SU-DHL-6 (cell line): ENCODE results near the gene JPT1.

ENCODE experiments used
- H2AFZ ChIP-seq: fragments of 200-600 bp; sonication (generic); 2 replicates; pipeline ENCODE4 v1.6.1; 2014; ENCODE audit warnings: low read depth, mild to moderate bottlenecking, moderate library complexity, mixed read lengths, antibody characterized with exemption, low read length; ENCODE audit not compliant: severe bottlenecking
- H3F3A ChIP-seq: fragments of 200-600 bp; shearing (Covaris generic); 2 replicates; pipeline ENCODE4 v1.6.0; 2016; ENCODE audit warnings: antibody characterized with exemption, mild to moderate bottlenecking; ENCODE audit not compliant: insufficient read depth
- H3K27ac ChIP-seq: fragments of 200-600 bp; sonication (generic); 2 replicates; pipeline ENCODE4 v1.5.1; 2016; ENCODE audit warnings: low read depth, mild to moderate bottlenecking, low read length, moderate library complexity, mixed read lengths
- H3K27me3 ChIP-seq: fragments of 200-600 bp; sonication (generic), shearing (Covaris generic); 2 replicates; pipeline ENCODE4 v1.6.0; 2014; ENCODE audit warnings: mild to moderate bottlenecking, low read length
- H3K36me3 ChIP-seq: fragments of 200-600 bp; sonication (generic); 2 replicates; pipeline ENCODE4 v1.6.1; 2014; ENCODE audit warnings: mild to moderate bottlenecking, low read length, mixed read lengths
- H3K4me2 ChIP-seq: fragments of 300-600, 200-600 bp; shearing (Covaris generic), sonication (generic); 2 replicates; pipeline ENCODE4 v1.6.0; 2014; ENCODE audit warnings: low read length, low read depth, mild to moderate bottlenecking; ENCODE audit not compliant: poor library complexity, severe bottlenecking
- H3K4me3 ChIP-seq: fragments of 200-600 bp; sonication (generic); 2 replicates; pipeline ENCODE4 v1.5.1; 2014; ENCODE audit warnings: antibody characterized with exemption, low read length, mild to moderate bottlenecking, mixed read lengths; ENCODE audit not compliant: insufficient read depth, poor library complexity, severe bottlenecking
- H3K79me2 ChIP-seq: fragments of 200-600 bp; sonication (generic); 2 replicates; pipeline ENCODE4 v1.6.1; 2014; ENCODE audit warnings: mild to moderate bottlenecking, low read length, moderate library complexity; ENCODE audit not compliant: insufficient read depth
- H3K9ac ChIP-seq: fragments of 200-600 bp; sonication (generic); 2 replicates; pipeline ENCODE4 v1.7.0; 2014; ENCODE audit warnings: mild to moderate bottlenecking, low read length
- H3K9me2 ChIP-seq: fragments of 200-600 bp; sonication (generic); replicated peaks from 2 replicates; pipeline ENCODE4 v1.6.1; 2014; ENCODE audit warnings: low read length; ENCODE audit not compliant: insufficient read depth
- H3K9me3 ChIP-seq: fragments of 200-600 bp; sonication (generic); 2 replicates; pipeline ENCODE4 v1.6.1; 2014; ENCODE audit warnings: low read length, mixed read lengths; ENCODE audit not compliant: insufficient read depth
- H4K20me1 ChIP-seq: fragments of 200-600 bp; sonication (generic); 2 replicates; pipeline ENCODE4 v1.6.1; 2014; ENCODE audit warnings: low read depth, mild to moderate bottlenecking, antibody characterized with exemption, low read length, moderate library complexity, mixed read lengths
- EZH2phosphoT487 ChIP-seq: fragments of 200-600 bp; sonication (generic), shearing (Covaris generic); conservative IDR thresholded peaks from 2 replicates; pipeline ENCODE4 v1.6.1; 2018; ENCODE audit warnings: mild to moderate bottlenecking, antibody characterized with exemption, low read length, moderate library complexity, mixed read lengths
- TF ChIP-seq, protein P1 (sequence below): fragments of 200-600 bp; sonication (generic); IDR thresholded peaks from one replicate; pipeline ENCODE4 v1.5.1; 2017; ENCODE audit warnings: antibody characterized with exemption, mild to moderate bottlenecking, low read length, moderate library complexity; ENCODE audit not compliant: insufficient read depth, poor library complexity, severe bottlenecking

Gene JPT1

DNA sequence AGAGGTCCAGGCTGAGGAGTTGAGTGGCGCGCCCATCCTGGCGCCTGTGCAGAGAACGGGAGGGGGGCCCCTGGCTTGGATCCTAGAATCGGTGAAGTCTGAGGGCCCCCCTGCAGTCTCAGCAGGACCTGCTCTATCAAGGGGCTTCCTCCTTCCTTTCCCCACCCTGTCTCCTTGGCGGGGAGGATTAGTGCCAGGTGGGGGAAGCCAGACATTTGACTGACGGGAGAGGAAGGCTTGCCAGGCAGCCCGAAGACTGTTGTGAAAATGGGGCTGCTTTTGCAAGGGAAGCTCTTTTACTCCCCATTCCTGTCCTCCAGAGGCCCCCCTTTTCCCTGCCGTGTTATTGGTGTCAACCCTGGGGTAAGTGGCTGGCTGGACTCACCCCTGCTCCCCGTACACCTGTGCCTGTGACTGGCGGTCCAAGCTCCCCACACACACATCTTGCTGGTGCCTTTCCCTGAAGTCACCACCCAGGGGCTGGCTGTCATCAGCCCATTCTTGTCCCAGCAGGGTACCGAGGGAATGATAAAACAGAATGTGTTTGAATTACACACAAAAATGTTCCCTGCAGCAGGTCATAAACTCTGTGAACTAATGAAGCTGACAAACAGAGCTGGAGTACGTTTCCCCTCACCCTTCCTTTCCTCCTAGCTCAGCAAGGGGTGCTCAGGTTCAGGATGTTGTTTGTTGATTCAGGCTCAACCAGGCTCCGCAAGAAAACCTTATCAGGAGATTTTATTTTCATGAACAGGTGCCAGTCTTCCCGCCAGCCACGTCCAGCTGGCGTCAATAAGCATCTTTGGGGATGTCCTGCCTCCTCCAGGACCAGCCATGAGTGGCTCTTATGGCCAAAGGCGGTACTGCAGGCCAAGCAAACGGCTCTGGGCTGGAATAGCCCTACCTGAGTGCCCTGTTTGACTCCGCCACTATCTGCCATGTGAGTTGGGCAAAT lies 48.9 kb downstream of the JPT1 start:
- no peak overlapping the region for H2AFZ ChIP-seq
- H3K4me3 ChIP-seq: no peak overlapping the region
- H3K4me2 ChIP-seq: no peak overlapping the region
- H3F3A ChIP-seq: 0 out of 2 replicates have a peak, but pooled peaks cover 9% of the 10 kb centered on the region
- no peaks in the 10 kb centered on the region for H3K27me3 ChIP-seq
- no peaks in the 10 kb centered on the region for H3K9me3 ChIP-seq
- no peak overlapping the region for H3K27ac ChIP-seq
- H3K36me3 ChIP-seq: no peaks in the 10 kb centered on the region
- no peaks in the 10 kb centered on the region for H4K20me1 ChIP-seq
- H3K79me2 ChIP-seq: 0 out of 2 replicates have a peak, but pooled peaks cover 2% of the 10 kb centered on the region
- TF ChIP-seq, protein P1, sequence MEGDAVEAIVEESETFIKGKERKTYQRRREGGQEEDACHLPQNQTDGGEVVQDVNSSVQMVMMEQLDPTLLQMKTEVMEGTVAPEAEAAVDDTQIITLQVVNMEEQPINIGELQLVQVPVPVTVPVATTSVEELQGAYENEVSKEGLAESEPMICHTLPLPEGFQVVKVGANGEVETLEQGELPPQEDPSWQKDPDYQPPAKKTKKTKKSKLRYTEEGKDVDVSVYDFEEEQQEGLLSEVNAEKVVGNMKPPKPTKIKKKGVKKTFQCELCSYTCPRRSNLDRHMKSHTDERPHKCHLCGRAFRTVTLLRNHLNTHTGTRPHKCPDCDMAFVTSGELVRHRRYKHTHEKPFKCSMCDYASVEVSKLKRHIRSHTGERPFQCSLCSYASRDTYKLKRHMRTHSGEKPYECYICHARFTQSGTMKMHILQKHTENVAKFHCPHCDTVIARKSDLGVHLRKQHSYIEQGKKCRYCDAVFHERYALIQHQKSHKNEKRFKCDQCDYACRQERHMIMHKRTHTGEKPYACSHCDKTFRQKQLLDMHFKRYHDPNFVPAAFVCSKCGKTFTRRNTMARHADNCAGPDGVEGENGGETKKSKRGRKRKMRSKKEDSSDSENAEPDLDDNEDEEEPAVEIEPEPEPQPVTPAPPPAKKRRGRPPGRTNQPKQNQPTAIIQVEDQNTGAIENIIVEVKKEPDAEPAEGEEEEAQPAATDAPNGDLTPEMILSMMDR: peak; percentile 48
- TF ChIP-seq EZH2phosphoT487: no peak
- H3K9ac ChIP-seq: no peak overlapping the region
- H3K9me2 ChIP-seq: no peaks in the 10 kb centered on the region

DNA sequence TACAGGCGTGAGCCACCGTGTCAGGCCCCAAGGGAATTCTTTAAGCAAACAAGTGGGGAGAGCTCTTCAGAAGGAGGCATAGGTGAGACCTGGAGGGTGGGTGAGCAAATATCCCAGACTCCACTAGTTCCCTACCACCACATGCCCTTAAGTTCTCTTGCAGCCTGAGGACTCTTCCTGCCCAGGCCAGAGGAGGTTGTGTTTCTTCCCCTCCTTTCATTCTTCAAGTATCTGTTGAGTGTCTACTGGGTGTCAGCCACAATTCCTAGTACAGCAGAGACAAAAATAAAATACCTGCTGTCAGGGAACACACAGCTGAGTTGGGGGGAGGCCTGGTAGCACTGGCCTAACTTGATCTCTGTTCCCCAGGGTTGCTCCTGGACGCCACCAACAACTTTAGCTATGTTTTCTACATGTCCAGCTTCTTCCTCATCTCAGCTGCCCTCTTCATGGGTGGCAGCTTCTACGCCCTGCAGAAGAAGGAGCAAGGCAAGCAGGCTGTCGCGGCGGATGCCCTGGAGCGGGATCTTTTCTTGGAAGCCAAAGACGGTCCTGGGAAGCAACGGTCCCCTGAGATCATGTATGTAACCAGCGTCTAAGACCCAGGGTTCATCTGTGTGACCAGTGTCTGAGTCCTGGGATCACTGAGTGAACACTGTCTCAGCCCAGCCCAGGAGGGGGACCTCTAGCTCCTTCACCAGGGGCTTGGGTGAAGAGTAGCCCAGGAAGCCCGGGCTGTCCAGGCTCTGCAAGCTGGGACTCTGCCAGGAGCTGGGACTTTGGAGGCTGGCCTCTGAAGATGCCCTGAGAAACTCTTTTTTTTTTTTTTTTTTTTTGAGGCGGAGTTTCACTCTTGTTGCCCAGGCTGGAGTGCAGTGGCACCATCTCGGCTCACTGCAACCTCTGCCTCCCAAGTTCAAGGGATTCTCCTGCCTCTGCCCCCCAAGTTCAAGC lies 50.4 kb downstream of the JPT1 start:
- no peaks in the 10 kb centered on the region for H3K27me3 ChIP-seq
- H2AFZ ChIP-seq: no peak overlapping the region
- H3K9me3 ChIP-seq: no peaks in the 10 kb centered on the region
- no peak overlapping the region for H3K9ac ChIP-seq
- TF ChIP-seq, protein P1: no peak
- TF ChIP-seq EZH2phosphoT487: no peak
- no peaks in the 10 kb centered on the region for H3K9me2 ChIP-seq
- no peaks in the 10 kb centered on the region for H4K20me1 ChIP-seq
- 0 out of 2 replicates have a peak, but pooled peaks cover 7% of the 10 kb centered on the region for H3F3A ChIP-seq
- no peaks in the 10 kb centered on the region for H3K36me3 ChIP-seq
- no peak overlapping the region for H3K4me3 ChIP-seq
- no peak overlapping the region for H3K27ac ChIP-seq
- no peaks in the 10 kb centered on the region for H3K79me2 ChIP-seq
- no peak overlapping the region for H3K4me2 ChIP-seq

DNA sequence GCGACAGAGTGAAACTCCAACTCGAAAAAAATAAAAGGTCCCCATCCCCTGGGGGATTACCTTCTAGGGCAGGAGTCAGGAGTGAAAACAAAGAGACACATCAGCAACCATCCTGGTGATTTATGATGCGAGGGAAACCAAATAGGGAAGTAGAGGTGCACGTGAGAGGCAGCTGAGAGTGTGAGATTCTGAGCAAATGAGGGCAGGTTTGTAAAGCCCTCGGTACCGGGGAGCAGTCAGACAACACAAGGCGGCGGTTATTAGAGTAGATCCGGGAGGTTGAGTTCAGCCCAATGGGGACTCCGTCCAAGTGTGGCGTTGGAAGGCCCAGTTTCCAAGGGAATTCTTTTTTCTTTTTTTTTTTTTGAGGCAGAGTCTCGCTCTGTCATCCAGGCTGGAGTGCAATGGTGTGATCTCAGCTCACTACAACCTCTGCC lies 51.9 kb downstream of the JPT1 start:
- no peaks in the 10 kb centered on the region for H3K79me2 ChIP-seq
- H3K27me3 ChIP-seq: no peaks in the 10 kb centered on the region
- no peaks in the 10 kb centered on the region for H3K36me3 ChIP-seq
- H3K4me2 ChIP-seq: no peak overlapping the region
- TF ChIP-seq, protein P1: no peak
- no peak for TF ChIP-seq EZH2phosphoT487
- no peak overlapping the region for H2AFZ ChIP-seq
- no peak overlapping the region for H3K27ac ChIP-seq
- H4K20me1 ChIP-seq: no peaks in the 10 kb centered on the region
- no peaks in the 10 kb centered on the region for H3K9me3 ChIP-seq
- no peaks in the 10 kb centered on the region for H3K9me2 ChIP-seq
- H3K9ac ChIP-seq: no peak overlapping the region
- 0 out of 2 replicates have a peak, but pooled peaks cover 4% of the 10 kb centered on the region for H3F3A ChIP-seq
- no peak overlapping the region for H3K4me3 ChIP-seq
